PC-9 (cell line): ENCODE measurements around the gene ABCC12. TPM values are rescaled to one million over a fixed set of nuclear protein-coding genes. Genes with fewer than 3 reads are reported as not detected.

Experiments
- BruUV-seq: library from RNA; stranded (reverse); fragments of 400-500 nt; replicated peaks from 2 replicates; lab custom pipeline; 2021; lab: Mats Ljungman, UMichigan
- CTCF ChIA-PET: fragments of 300-600 bp; sonication (Branson Sonifier 250); formaldehyde crosslinking; loops from one replicate; lab custom pipeline; 2022; ENCODE audit warnings: antibody characterized with exemption; lab: Charles Lee
- POLR2A ChIA-PET: fragments of 300-600 bp; sonication (Branson Sonifier 250); formaldehyde crosslinking; loops from one replicate; lab custom pipeline; 2022; ENCODE audit warnings: antibody characterized with exemption; ENCODE audit not compliant: unreplicated experiment; lab: Charles Lee
- DNase-seq, 2 experiments: peaks; one replicate each; pipeline versions ENCODE4 v3.0.0 to v3.0.0-alpha.2; 2015 to 2022; ENCODE audit warnings: mixed read lengths in 1 of 2
- H2AFZ ChIP-seq: fragments of 200-600 bp; sonication (generic); 2 replicates; pipeline ENCODE4 v1.8.1; 2017; ENCODE audit warnings: antibody characterized with exemption
- H3F3A ChIP-seq: fragments of 200-600 bp; sonication (generic); 2 replicates; pipeline ENCODE4 v1.8.1; 2017; ENCODE audit warnings: antibody characterized with exemption, mild to moderate bottlenecking, low read depth; ENCODE audit not compliant: insufficient read depth
- H3K27ac ChIP-seq: fragments of 200-600 bp; sonication (generic); 2 replicates; pipeline ENCODE4 v1.6.1; 2016; ENCODE audit warnings: mixed run types
- H3K27me3 ChIP-seq: fragments of 200-600 bp; sonication (generic); 2 replicates; pipeline ENCODE4 v1.6.1; 2016; ENCODE audit warnings: low read depth, mixed run types; ENCODE audit not compliant: insufficient read depth
- H3K36me3 ChIP-seq: fragments of 200-600 bp; sonication (generic); 2 replicates; pipeline ENCODE4 v1.6.1; 2016; ENCODE audit warnings: low read depth, mixed run types
- H3K4me1 ChIP-seq: fragments of 200-600 bp; sonication (generic); replicated peaks from 2 replicates; pipeline ENCODE4 v1.6.1; 2016; ENCODE audit warnings: mixed run types; ENCODE audit not compliant: insufficient read depth
- H3K4me2 ChIP-seq: fragments of 200-600 bp; sonication (generic); 2 replicates; pipeline ENCODE4 v1.6.1; 2017; ENCODE audit warnings: mixed run types
- H3K4me3 ChIP-seq: fragments of 200-600 bp; sonication (generic); 2 replicates; pipeline ENCODE4 v1.6.1; 2016; ENCODE audit warnings: mixed run types
- H3K79me2 ChIP-seq: fragments of 200-600 bp; sonication (generic); 2 replicates; pipeline ENCODE4 v1.6.1; 2017; ENCODE audit warnings: low read depth, mixed run types
- H3K9me2 ChIP-seq: fragments of 200-600 bp; sonication (generic); 2 replicates; pipeline ENCODE4 v1.8.1; 2017; ENCODE audit warnings: mild to moderate bottlenecking; ENCODE audit not compliant: insufficient read depth
- H3K9me3 ChIP-seq: fragments of 200-600 bp; sonication (generic); 2 replicates; pipeline ENCODE4 v1.8.1; 2016; ENCODE audit warnings: low read depth; ENCODE audit not compliant: insufficient read depth
- H4K20me1 ChIP-seq: fragments of 200-600 bp; sonication (generic); 2 replicates; pipeline ENCODE4 v1.8.1; 2017; ENCODE audit not compliant: insufficient read depth
- EZH2 ChIP-seq: fragments of 200-600 bp; sonication (generic); IDR thresholded peaks from 2 replicates; pipeline ENCODE4 v1.8.0; 2017; ENCODE audit warnings: antibody characterized with exemption, low read depth
- intact Hi-C: fragments of 100-400 bp; cut with micrococcal nuclease; formaldehyde crosslinking; loops from one replicate; pipeline ENCODE4 v1.10.0; 2022; ENCODE audit not compliant: unreplicated experiment
- total RNA-seq: library from RNA; stranded (reverse); gene quantifications from 2 replicates; pipeline ENCODE4 v1.2.3, GENCODE V29; 2021
- TF ChIP-seq, protein P1 (sequence below): fragments of 200-600 bp; sonication (generic); conservative IDR thresholded peaks from 2 replicates; pipeline ENCODE4 v1.6.1; 2017; ENCODE audit warnings: mixed run types, antibody characterized with exemption, mild to moderate bottlenecking, moderate library complexity

Gene ABCC12
- total RNA-seq, 1 experiment from 2014 or later: not detected

DNA sequence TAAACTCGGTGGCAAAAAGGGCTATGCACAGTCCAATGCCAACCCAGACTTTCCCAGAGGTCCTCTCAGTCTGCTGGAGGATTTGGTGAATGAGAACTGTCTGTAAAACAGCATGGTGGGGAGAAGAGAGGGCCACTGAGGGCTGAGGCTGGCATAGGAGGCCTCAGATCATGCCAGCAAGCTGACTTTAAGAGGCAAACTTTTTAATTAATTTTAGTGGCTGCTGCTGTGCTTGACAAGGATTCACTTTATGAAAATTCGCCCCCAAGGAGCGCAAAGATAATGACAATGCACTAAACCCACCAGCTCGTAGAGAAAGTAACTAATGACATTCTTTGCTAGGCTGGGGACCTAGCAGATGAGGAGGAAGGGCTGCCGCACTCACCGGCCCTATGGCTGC, 15.0 kb downstream of the ABCC12 start:
- intact Hi-C loops: no loop called here

GRCh38 chr16:48139517-48139916, 16.3 kb downstream of the ABCC12 start:
- no peaks in the 10 kb centered on the region for H3K4me1 ChIP-seq
- H3F3A ChIP-seq: no peaks in the 10 kb centered on the region
- H3K36me3 ChIP-seq: no peaks in the 10 kb centered on the region
- no peak overlapping the region for H3K4me3 ChIP-seq
- no peak for DNase-seq
- no peak overlapping the region for H2AFZ ChIP-seq
- no peaks in the 10 kb centered on the region for H3K9me2 ChIP-seq
- H3K27me3 ChIP-seq: no peaks in the 10 kb centered on the region
- BruUV-seq: no TSS peak
- POLR2A ChIA-PET: no interaction called here
- intact Hi-C loops: no loop called here
- H4K20me1 ChIP-seq: no peaks in the 10 kb centered on the region
- no peak for TF ChIP-seq EZH2
- TF ChIP-seq, protein P1, sequence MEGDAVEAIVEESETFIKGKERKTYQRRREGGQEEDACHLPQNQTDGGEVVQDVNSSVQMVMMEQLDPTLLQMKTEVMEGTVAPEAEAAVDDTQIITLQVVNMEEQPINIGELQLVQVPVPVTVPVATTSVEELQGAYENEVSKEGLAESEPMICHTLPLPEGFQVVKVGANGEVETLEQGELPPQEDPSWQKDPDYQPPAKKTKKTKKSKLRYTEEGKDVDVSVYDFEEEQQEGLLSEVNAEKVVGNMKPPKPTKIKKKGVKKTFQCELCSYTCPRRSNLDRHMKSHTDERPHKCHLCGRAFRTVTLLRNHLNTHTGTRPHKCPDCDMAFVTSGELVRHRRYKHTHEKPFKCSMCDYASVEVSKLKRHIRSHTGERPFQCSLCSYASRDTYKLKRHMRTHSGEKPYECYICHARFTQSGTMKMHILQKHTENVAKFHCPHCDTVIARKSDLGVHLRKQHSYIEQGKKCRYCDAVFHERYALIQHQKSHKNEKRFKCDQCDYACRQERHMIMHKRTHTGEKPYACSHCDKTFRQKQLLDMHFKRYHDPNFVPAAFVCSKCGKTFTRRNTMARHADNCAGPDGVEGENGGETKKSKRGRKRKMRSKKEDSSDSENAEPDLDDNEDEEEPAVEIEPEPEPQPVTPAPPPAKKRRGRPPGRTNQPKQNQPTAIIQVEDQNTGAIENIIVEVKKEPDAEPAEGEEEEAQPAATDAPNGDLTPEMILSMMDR: no peak
- no peaks in the 10 kb centered on the region for H3K9me3 ChIP-seq
- H3K79me2 ChIP-seq: no peaks in the 10 kb centered on the region
- no peak overlapping the region for H3K27ac ChIP-seq
- CTCF ChIA-PET: interaction anchor here (0.5 kb wide), 1 partner anchor 43 kb away, joined by 6 read pairs; no protein-coding TSS in a partner anchor
- H3K4me2 ChIP-seq: no peak overlapping the region

More for the DNA sequence above, 15.0 kb downstream of the ABCC12 start:
- Histone ChIP-seq H3K4me1 (no peaks in the 10 kb centered on the region), H3K9me3 (no peaks in the 10 kb centered on the region), H3K4me3 (no peak overlapping the region), H3K27ac (no peak overlapping the region), H3K36me3 (no peaks in the 10 kb centered on the region), H3F3A (no peaks in the 10 kb centered on the region), H4K20me1 (no peaks in the 10 kb centered on the region), H3K9me2 (no peaks in the 10 kb centered on the region), H2AFZ (no peak overlapping the region), H3K27me3 (no peaks in the 10 kb centered on the region), H3K79me2 (no peaks in the 10 kb centered on the region), H3K4me2 (no peak overlapping the region)
- DNase-seq: no peak
- ChIA-PET CTCF (no interaction called here), POLR2A (no interaction called here)
- TF ChIP-seq, protein P1: no peak
- no TSS peak for BruUV-seq

- no peaks in the 10 kb centered on the region for H3K9me3 ChIP-seq
- no peak overlapping the region for H2AFZ ChIP-seq
- H3K36me3 ChIP-seq: no peaks in the 10 kb centered on the region
- DNase-seq: no peak
- intact Hi-C loops: no loop called here
- H3K4me2 ChIP-seq: no peak overlapping the region
- TF ChIP-seq, protein P1: no peak
- TF ChIP-seq EZH2: no peak
- H3K79me2 ChIP-seq: no peaks in the 10 kb centered on the region
- no peaks in the 10 kb centered on the region for H3K9me2 ChIP-seq
- POLR2A ChIA-PET: no interaction called here
- no peaks in the 10 kb centered on the region for H3K27me3 ChIP-seq
- no TSS peak for BruUV-seq
- CTCF ChIA-PET: no interaction called here
- H3K4me3 ChIP-seq: no peak overlapping the region
- H3K27ac ChIP-seq: no peak overlapping the region
- H3F3A ChIP-seq: no peaks in the 10 kb centered on the region
- no peaks in the 10 kb centered on the region for H4K20me1 ChIP-seq
- H3K4me1 ChIP-seq: no peaks in the 10 kb centered on the region
Observed at GRCh38 chr16:48138543-48138942, 17.2 kb downstream of the ABCC12 start.
